HFFc6 (cell line): Measurements from ENCODE around the gene UBA52. TPM values are rescaled to one million over a fixed set of nuclear protein-coding genes. Genes with fewer than 3 reads are reported as not detected.
A peak's percentile ranks its signal among the peaks of the same experiment; 100 is the strongest.

ENCODE experiments used
- DNase-seq: peaks from one replicate; pipeline ENCODE4 v3.0.0-alpha.2; 2018
- H3K27ac Mint-ChIP-seq: 2 replicates; pipeline ENCODE4 v1.8.0; 2020; ENCODE audit warnings: mild to moderate bottlenecking, mixed read lengths
- H3K27me3 Mint-ChIP-seq: 2 replicates; pipeline ENCODE4 v1.8.0; 2021; ENCODE audit warnings: mild to moderate bottlenecking, moderate library complexity, mixed read lengths; ENCODE audit not compliant: insufficient read depth
- H3K36me3 Mint-ChIP-seq: 2 replicates; pipeline ENCODE4 v1.8.0; 2021; ENCODE audit warnings: low read depth, mixed read lengths
- H3K4me1 Mint-ChIP-seq: 2 replicates; pipeline ENCODE4 v1.8.0; 2020; ENCODE audit warnings: low read depth, mixed read lengths
- H3K4me3 Mint-ChIP-seq: 2 replicates; pipeline ENCODE4 v1.8.0; 2020; ENCODE audit warnings: mild to moderate bottlenecking, moderate library complexity, mixed read lengths
- H3K9me3 Mint-ChIP-seq: 2 replicates; pipeline ENCODE4 v1.8.0; 2020; ENCODE audit warnings: mild to moderate bottlenecking, mixed read lengths
- total RNA-seq, 6 experiments: library from RNA; stranded (reverse); fragmentation: NEBNext Ultra II Directional; extraction: Animal tissue kit (Norgen Biotek cat#: 25700); gene quantifications; 2 replicates in 1 of 6; 3 replicates in 5 of 6; pipeline ENCODE4 v1.2.3, GENCODE V29; 2021
- TF ChIP-seq, protein P1 (sequence below): fragments of 200-600 bp; sonication (generic); IDR thresholded peaks from 2 replicates; pipeline ENCODE4 v1.5.0; 2021; ENCODE audit warnings: antibody characterized with exemption, mild to moderate bottlenecking

UBA52 gene
- total RNA-seq, 6 experiments from 2014 or later, result 1,140 to 1,305 (median 1,270) TPM

DNA sequence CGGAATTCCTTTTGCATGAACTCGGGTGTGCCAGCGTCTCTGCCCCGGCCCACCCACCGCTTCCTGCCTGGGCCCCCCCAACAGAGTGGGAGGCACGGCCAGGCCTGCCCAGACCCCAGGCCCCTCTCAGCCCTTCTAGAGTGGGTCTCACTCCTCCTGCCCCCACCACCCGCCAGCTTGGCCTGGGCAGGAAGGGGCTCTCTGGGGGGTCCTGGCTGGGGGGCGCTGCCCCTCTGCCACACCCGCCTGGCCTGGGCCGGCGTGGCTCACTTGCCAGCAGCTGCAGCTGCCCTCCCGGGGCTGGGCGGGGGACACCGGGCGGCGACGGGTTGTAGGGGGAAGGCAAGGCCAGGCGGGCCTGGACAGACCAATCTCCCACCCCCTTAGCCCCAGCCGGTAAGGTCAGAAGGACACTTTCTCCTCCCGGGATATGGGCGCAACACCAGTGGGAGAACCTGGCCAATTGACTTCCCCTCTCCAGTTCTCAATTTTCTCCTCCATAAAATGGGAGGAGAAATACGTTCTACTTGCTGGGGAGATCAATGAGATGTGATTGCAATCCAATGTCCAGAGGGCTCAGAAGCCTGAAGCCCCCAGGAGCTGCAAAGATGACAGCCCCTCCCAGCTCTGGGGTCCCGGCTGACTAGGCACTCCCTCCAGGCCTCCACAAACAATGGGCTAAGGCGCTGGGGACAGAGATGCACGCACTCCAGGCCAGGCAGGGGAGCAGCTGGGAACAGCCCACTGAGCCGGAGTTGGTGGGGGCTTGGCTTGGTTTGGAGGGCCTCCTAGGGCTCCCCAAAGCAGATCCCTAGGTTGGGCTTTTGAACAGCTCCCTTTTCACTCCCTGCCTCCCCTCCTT is 32.5 kb downstream of the UBA52 start:
- TF ChIP-seq, protein P1, sequence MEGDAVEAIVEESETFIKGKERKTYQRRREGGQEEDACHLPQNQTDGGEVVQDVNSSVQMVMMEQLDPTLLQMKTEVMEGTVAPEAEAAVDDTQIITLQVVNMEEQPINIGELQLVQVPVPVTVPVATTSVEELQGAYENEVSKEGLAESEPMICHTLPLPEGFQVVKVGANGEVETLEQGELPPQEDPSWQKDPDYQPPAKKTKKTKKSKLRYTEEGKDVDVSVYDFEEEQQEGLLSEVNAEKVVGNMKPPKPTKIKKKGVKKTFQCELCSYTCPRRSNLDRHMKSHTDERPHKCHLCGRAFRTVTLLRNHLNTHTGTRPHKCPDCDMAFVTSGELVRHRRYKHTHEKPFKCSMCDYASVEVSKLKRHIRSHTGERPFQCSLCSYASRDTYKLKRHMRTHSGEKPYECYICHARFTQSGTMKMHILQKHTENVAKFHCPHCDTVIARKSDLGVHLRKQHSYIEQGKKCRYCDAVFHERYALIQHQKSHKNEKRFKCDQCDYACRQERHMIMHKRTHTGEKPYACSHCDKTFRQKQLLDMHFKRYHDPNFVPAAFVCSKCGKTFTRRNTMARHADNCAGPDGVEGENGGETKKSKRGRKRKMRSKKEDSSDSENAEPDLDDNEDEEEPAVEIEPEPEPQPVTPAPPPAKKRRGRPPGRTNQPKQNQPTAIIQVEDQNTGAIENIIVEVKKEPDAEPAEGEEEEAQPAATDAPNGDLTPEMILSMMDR, result no peak
- no peak for DNase-seq
- Mint-ChIP-seq H3K9me3 (no peaks in the 10 kb centered on the region), H3K36me3 (no peaks in the 10 kb centered on the region), H3K27me3 (peaks cover 27% of the 10 kb centered on the region), H3K27ac (no peak overlapping the region), H3K4me1 (no peaks in the 10 kb centered on the region), H3K4me3 (no peak overlapping the region)

DNA sequence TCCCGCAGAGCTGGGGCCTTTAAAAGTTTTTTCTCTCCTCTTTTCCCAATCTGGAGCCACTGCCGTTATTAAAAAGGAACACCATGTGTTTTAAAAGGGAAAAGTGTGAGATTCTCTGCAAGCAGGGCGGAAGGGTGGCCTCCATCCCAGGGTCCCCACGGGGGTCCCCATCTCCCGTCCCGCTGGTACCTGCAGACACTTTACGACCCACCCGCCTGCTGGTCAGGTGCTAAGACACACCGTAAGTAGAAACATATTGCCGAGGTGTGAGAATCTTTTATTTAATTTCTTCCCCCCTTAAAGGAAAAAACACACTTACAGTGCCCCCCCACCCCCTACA is 33.1 kb downstream of the UBA52 start:
- peaks cover 28% of the 10 kb centered on the region for H3K27me3 Mint-ChIP-seq
- H3K4me1 Mint-ChIP-seq, result no peaks in the 10 kb centered on the region
- H3K9me3 Mint-ChIP-seq, result no peaks in the 10 kb centered on the region
- no peak overlapping the region for H3K27ac Mint-ChIP-seq
- TF ChIP-seq, protein P1, result no peak
- no peak overlapping the region for H3K4me3 Mint-ChIP-seq
- H3K36me3 Mint-ChIP-seq, result no peaks in the 10 kb centered on the region
- DNase-seq, result no peak

DNA sequence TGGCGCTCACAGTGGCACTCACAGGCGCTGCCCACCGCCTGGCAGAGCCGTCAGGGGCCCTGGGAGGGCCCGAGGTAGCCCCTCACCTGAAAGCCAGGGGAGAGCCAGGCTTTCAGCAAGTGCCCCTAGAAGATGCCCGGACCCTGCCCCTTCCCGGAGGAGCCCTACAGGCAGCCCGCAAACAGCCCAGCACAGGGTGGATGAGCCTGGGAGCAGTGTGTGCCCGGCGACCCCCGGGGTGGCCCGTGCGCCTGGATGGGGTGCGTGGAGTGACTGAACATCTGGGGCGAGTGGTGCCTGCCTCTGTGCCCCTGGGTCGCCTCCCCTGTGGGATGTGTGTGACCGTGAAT is 33.5 kb downstream of the UBA52 start:
- DNase-seq, result no peak
- H3K9me3 Mint-ChIP-seq, result no peaks in the 10 kb centered on the region
- no peaks in the 10 kb centered on the region for H3K4me1 Mint-ChIP-seq
- peak overlapping the region; percentile 65 for H3K4me3 Mint-ChIP-seq
- TF ChIP-seq, protein P1, result no peak
- peaks cover 31% of the 10 kb centered on the region for H3K27me3 Mint-ChIP-seq
- H3K36me3 Mint-ChIP-seq, result no peaks in the 10 kb centered on the region
- H3K27ac Mint-ChIP-seq, result no peak overlapping the region

- no peak for DNase-seq
- Mint-ChIP-seq H3K36me3 (no peaks in the 10 kb centered on the region), H3K9me3 (no peaks in the 10 kb centered on the region), H3K27ac (no peak overlapping the region), H3K4me1 (no peaks in the 10 kb centered on the region), H3K4me3 (peak overlapping the region; percentile 65), H3K27me3 (peaks cover 33% of the 10 kb centered on the region)
- TF ChIP-seq, protein P1, result no peak
These were observed 34.1 kb downstream of the UBA52 start for GRCh38 chr19:18605546-18606280.

DNA sequence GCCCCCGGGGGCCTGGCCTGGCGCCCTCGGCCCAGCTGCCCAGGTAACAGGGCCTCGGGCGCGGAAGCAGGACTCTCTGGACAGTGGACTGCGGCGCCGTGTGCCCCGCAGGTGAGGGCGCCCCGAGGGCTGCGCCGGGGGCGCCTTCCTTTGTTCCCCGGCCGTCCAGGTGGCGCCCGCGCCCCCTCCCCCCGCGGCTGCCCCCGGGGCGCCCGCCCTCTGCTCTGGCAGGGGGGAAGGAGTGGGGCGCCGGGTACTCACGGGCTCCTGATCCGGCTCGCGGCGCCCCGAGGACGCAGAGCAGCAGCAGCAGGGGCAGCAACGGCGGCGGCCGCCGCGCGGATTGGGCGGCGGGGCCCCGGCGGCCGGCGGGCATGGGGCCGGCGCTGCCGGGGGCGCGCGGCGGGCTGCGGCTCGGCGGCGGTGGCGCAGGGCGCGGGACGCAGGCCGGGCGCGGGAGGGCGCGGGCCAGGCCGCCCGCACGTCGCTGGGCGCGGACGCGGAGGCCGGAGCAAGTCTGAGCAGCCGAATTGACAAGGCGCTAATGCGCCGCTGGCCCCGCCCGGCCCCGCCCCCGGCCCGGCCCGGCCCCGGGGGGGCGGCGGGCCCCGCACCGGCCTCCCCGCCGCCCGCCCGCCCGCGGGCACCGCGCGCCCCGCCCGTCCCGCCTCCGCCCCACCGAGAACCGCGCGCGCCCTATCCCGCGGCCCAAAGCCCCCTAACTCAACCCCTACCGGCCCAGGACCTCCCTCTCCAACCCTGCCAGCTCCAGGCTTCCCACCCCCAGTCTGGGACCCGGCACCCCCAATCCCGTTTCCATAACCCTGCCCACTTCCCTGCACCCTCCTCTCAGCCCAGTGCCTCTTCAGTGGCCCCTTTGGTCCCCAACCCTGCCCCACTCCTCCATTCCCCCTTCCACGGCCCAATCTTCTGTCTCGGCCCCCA is 34.9 kb downstream of the UBA52 start, which contains the start of gene CRLF1:
Gene CRLF1 (minus strand): TSS at position 519 of the 945 bp plus-strand sequence. CDS start 143 bp downstream, at position 376.
- DNase-seq, result no peak
- H3K4me3 Mint-ChIP-seq, result no peak within 1 kb of the TSS
- no peaks in the 10 kb centered on the region for H3K9me3 Mint-ChIP-seq
- H3K4me1 Mint-ChIP-seq, result peaks cover 4% of the 10 kb centered on the region; the same call in 1 of the 2 replicates
- TF ChIP-seq, protein P1, result no peak
- no peaks in the 10 kb centered on the region for H3K36me3 Mint-ChIP-seq
- H3K27me3 Mint-ChIP-seq, result peaks cover 38% of the 10 kb centered on the region
- no peak within 1 kb of the TSS for H3K27ac Mint-ChIP-seq
